Measurements from ENCODE around the gene ZNF425. TPM values are rescaled to one million over a fixed set of nuclear protein-coding genes. Genes with fewer than 3 reads are reported as not detected.

ZNF425 gene
- total and polyA plus RNA-seq, 2 experiments from 2014 or later = 4.3 to 5.0 TPM

- peaks cover 100% of the 10 kb centered on the region for H3K79me2 ChIP-seq (replicated peaks; ENCODE audit: insufficient read depth)
- Mint-ChIP-seq H3K27ac (no peak overlapping the region; the same call in 1 of the 2 replicates), H3K4me3 (no peak overlapping the region)
These were observed 35.2 kb upstream of the ZNF425 start for GRCh38 chr7:149161241-149161848.

More at GRCh38 chr7:149161241-149161848, 35.2 kb upstream of the ZNF425 start:
- no peak for DNase-seq (ENCODE audit: low spot score)
- Histone ChIP-seq H3K27me3 (ENCODE audit: insufficient read depth) (no peaks in the 10 kb centered on the region), H3K9me2 (ENCODE audit: insufficient read depth) (no peaks in the 10 kb centered on the region), H2AFZ (no peak overlapping the region), H3K4me2 (no peak overlapping the region), H3K4me1 (ENCODE audit: insufficient read depth) (no peaks in the 10 kb centered on the region; the same call in 1 of the 2 replicates), H3K27ac (ENCODE audit: low read depth) (peak overlapping the region; percentile 67; the same call in 1 of the 2 replicates), H3F3A (replicated peaks; ENCODE audit: low read depth) (peaks cover 35% of the 10 kb centered on the region), H3K4me3 (no peak overlapping the region), H3K36me3 (ENCODE audit: insufficient read depth) (peaks cover 80% of the 10 kb centered on the region), H4K20me1 (replicated peaks; ENCODE audit: insufficient read depth) (peaks cover 76% of the 10 kb centered on the region)
- H3K36me3 Mint-ChIP-seq (ENCODE audit: low read depth) = peaks cover 97% of the 10 kb centered on the region
- no peaks in the 10 kb centered on the region for H3K9me3 Mint-ChIP-seq
- ATAC-seq = no peak
- TF ChIP-seq CREB1 (CRISPR knock-in tag; IDR thresholded peaks at IDR 0.05; ENCODE audit: low read depth) = no peak
- TF ChIP-seq EZH2phosphoT487 (IDR thresholded peaks at IDR 0.05; ENCODE audit: unreplicated experiment) = no peak
- no peak for TF ChIP-seq ZNF114 (CRISPR knock-in tag; IDR thresholded peaks at IDR 0.05)
- no peak for TF ChIP-seq ETS1 (IDR thresholded peaks at IDR 0.05)
- TF ChIP-seq ZNF462 (CRISPR knock-in tag; IDR thresholded peaks at IDR 0.05) = no peak
- TF ChIP-seq REST (IDR thresholded peaks at IDR 0.05; ENCODE audit: unreplicated experiment) = no peak
- TF ChIP-seq CTCF (conservative IDR thresholded peaks at IDR 0.05; ENCODE audit: low read depth in 2 of 2) = no peak
- no peak for TF ChIP-seq POLR2AphosphoS5 (IDR thresholded peaks at IDR 0.05; ENCODE audit: low read depth)
- TF ChIP-seq ZNF331 (CRISPR knock-in tag; IDR thresholded peaks at IDR 0.05; ENCODE audit: low read depth) = no peak
- H3K27me3 Mint-ChIP-seq (ENCODE audit: insufficient read depth, low read depth, poor library complexity) = peaks cover 7% of the 10 kb centered on the region
- H3K4me1 Mint-ChIP-seq = peaks cover 4% of the 10 kb centered on the region; the same call in 2 of the 3 replicates

All from GM23338 (cell line).